Central memory CD8-positive, alpha-beta T cell (primary cell): ENCODE data around the gene TMEM165.

ENCODE experiments used
- ATAC-seq: fragments of 150-1000 bp; cut with Tn5 transposase; replicated peaks from 2 replicates; pipeline ENCODE4 v1.10.0; 2022; ENCODE audit warnings: mild to moderate bottlenecking, moderate FRiP score, moderate number of reproducible peaks; ENCODE audit not compliant: poor library complexity, severe bottlenecking; ENCODE audit errors: extremely low read depth
- DNase-seq, 2 donors: peaks; one replicate each; pipeline ENCODE4 v3.0.0; 2021; ENCODE audit warnings: low spot score in 2 of 2
- H3K27ac Mint-ChIP-seq: one replicate; pipeline ENCODE4 v1.8.0; 2022; ENCODE audit warnings: low read depth, mild to moderate bottlenecking, moderate library complexity, mixed read lengths
- H3K27me3 Mint-ChIP-seq: one replicate; pipeline ENCODE4 v1.8.0; 2022; ENCODE audit warnings: mixed read lengths
- H3K36me3 Mint-ChIP-seq: one replicate; pipeline ENCODE4 v1.8.0; 2022; ENCODE audit warnings: mild to moderate bottlenecking, moderate library complexity, mixed read lengths; ENCODE audit not compliant: insufficient read depth
- H3K4me1 Mint-ChIP-seq: one replicate; pipeline ENCODE4 v1.8.0; 2022; ENCODE audit warnings: mixed read lengths
- H3K4me3 Mint-ChIP-seq: one replicate; pipeline ENCODE4 v1.8.0; 2022; ENCODE audit warnings: mild to moderate bottlenecking, moderate library complexity, mixed read lengths
- H3K9me3 Mint-ChIP-seq: one replicate; pipeline ENCODE4 v1.8.0; 2022; ENCODE audit warnings: mixed read lengths

TMEM165 gene

DNA sequence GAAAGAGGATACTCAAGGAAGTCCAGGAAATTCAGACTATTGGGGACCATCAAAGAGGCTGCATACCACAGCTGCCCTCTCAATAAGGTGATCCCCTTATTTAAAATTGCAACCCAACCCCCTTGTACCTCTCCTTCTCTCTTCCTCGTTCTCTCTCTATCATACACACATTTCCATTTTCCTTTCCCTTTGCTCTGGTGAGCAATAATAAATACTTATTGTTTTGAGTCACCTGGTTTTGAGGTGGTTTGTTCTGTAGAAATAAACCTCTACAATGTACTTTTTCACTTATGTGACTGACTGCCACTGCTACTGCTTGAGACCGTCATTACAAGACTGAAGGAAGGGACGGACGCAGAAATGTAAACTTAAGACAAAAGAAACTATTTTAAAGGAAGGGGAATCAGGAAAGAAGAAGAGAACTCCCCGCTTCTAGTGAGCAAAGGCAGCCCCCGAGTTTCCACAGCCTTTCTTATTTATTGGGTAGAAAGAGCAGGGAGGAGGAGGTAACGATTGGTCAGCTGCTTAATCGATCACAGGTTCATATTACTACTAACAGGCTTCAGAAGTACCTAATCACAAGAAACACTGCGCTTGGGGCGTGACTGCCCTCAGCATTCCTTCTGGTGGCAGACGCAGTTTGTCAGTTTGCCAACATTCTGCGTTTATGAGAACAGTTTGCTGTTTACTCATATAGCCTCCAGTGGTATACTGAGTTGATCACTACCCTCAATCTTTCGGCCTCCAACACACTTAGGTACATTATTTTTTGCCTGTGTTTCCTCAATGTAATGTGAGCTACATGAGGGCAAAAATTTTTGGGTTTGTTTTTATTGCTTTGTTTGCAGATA is 16.9 kb upstream of the TMEM165 start:
- H3K27me3 Mint-ChIP-seq, result no peaks in the 10 kb centered on the region
- no peak overlapping the region for H3K27ac Mint-ChIP-seq
- H3K4me3 Mint-ChIP-seq, result no peak overlapping the region
- DNase-seq (no peak), ATAC-seq (no peak)
- H3K4me1 Mint-ChIP-seq, result no peaks in the 10 kb centered on the region
- no peaks in the 10 kb centered on the region for H3K9me3 Mint-ChIP-seq
- H3K36me3 Mint-ChIP-seq, result peaks cover 6% of the 10 kb centered on the region

DNA sequence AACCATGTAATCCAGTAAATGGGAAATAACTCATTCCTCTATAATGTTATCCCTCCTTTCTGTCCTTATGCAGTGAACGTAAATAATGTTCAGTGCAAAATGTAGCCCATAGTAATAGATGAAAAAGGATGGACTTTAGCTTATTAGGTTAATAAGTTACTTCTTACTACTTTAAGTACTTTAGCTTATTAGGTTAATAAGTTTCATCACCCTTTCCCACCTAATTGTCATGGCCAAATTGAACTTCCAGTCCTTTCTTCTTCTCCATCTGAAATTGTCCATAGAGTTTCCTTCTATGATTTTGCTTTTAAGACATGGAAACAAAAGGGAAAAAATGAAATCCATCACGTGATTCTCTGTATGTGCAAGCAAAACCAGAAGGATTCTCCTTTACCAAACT is 15.2 kb upstream of the TMEM165 start:
- DNase-seq, result no peak
- H3K4me1 Mint-ChIP-seq, result no peaks in the 10 kb centered on the region
- no peaks in the 10 kb centered on the region for H3K9me3 Mint-ChIP-seq
- no peaks in the 10 kb centered on the region for H3K27me3 Mint-ChIP-seq
- no peak overlapping the region for H3K27ac Mint-ChIP-seq
- H3K4me3 Mint-ChIP-seq, result no peak overlapping the region
- H3K36me3 Mint-ChIP-seq, result peaks cover 6% of the 10 kb centered on the region
- no peak for ATAC-seq

DNA sequence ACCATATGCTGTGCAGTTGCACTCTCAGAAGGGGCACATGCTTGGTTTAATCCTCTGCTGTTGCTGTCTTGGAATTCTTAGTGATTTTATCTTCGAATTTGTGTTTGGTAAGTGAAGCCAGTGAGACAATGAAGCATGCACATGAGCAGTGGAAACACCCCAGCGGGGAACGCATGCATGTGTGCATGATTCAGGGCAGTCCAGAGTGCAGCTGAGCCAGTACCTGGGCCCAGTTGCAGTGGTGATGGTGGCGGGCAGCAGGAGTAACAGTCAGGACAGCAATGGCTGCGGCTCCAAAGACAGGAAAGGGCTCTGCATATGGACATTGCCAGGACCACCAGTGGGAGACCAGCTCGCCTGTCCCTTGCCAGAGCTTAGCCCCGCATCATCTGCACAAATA is 14.3 kb upstream of the TMEM165 start:
- H3K9me3 Mint-ChIP-seq, result no peaks in the 10 kb centered on the region
- H3K27ac Mint-ChIP-seq, result no peak overlapping the region
- DNase-seq, result no peak
- no peak for ATAC-seq
- H3K4me3 Mint-ChIP-seq, result no peak overlapping the region
- H3K4me1 Mint-ChIP-seq, result no peaks in the 10 kb centered on the region
- H3K36me3 Mint-ChIP-seq, result peaks cover 6% of the 10 kb centered on the region
- H3K27me3 Mint-ChIP-seq, result no peaks in the 10 kb centered on the region

DNA sequence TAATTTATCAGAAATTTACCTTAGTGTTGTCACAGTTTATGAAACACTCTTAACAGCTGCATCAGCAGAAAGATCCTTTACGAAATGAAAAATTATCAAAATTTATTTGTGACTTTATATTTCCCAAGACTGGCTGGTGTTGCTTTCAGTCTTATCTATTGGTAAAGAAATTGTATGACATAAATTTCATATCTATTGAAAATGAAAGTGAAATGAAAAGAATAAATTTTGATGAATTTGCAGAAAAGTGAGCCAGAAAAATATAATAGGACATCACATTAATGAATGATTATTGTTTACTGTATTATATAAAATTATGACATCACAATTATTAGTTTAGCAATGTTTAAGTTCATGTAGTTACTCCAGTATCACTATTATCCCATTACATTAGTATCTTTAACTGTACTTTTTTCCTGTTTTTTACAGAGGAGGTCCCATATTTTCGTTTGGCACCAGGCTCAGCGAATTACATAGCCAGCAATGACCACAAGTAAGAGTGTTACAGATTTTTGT is 13.2 kb upstream of the TMEM165 start:
- peaks cover 4% of the 10 kb centered on the region for H3K36me3 Mint-ChIP-seq
- no peaks in the 10 kb centered on the region for H3K9me3 Mint-ChIP-seq
- no peaks in the 10 kb centered on the region for H3K27me3 Mint-ChIP-seq
- no peak overlapping the region for H3K27ac Mint-ChIP-seq
- no peak overlapping the region for H3K4me3 Mint-ChIP-seq
- no peaks in the 10 kb centered on the region for H3K4me1 Mint-ChIP-seq
- no peak for DNase-seq
- no peak for ATAC-seq

DNA sequence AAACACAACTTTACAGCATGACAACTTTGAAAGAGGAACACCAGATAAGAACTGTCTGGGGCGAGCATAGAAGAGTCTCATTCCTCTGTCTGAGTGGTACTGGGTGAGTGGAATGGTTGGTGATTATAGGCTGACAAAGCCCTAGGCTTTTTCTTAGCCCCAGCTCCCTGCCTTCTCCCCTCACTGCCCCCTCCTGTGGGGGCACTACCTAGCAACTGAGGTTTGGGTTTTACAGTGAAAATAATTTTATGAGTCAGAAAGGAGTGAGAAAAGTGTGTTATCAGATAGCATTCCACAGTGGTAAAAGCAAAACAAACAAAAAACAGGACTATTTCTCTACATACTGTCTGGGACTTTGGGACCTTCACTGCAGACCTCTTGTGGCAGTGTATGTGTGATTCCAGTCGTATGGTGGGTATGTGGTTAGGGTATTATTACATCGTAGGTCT is 10.5 kb upstream of the TMEM165 start:
- Mint-ChIP-seq H3K27ac (no peak overlapping the region), H3K36me3 (peaks cover 2% of the 10 kb centered on the region), H3K4me1 (no peaks in the 10 kb centered on the region), H3K27me3 (no peaks in the 10 kb centered on the region), H3K4me3 (no peak overlapping the region), H3K9me3 (no peaks in the 10 kb centered on the region)
- no peak for DNase-seq
- no peak for ATAC-seq

DNA sequence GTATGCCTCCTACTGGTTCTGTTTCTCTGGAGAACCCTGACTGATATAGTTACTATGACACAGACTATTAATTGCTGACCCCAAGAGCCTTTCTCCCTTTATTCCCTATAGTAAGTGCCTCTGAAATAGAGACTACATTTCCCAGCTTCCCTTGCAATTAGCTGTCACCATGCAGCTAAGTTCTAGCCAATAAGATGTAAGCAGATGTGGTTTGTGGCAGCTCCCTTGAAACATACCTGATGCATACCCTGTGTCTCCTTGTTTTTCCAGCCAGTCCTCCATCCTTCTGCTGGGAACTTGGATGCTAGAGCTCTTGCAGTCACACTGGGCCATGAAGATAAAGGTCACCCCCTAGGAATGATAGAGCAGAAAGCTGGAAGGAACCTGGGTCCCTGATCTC is 9.7 kb upstream of the TMEM165 start:
- DNase-seq, result no peak

DNA sequence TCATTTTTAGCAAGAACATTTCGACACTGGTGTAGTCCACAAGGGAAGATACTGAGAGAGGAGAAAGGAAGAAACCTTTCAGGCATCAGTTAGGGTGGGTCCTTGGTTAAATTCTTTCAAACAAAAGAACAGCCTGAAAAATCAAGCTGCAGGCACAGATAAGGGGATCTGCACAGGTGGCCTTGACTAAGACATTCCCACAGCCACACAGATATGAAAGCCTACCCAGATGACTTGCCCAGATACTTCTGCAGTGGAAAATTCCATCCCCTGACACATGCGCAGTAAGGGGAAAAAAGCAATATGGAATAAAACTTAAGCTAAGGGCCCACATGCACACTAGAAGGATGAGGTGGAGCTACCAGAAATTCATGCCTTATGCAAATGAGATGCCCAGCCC is 8.9 kb upstream of the TMEM165 start:
- H3K27me3 Mint-ChIP-seq, result no peaks in the 10 kb centered on the region
- no peaks in the 10 kb centered on the region for H3K4me1 Mint-ChIP-seq
- no peak for DNase-seq
- no peaks in the 10 kb centered on the region for H3K9me3 Mint-ChIP-seq
- no peak for ATAC-seq
- H3K4me3 Mint-ChIP-seq, result no peak overlapping the region
- H3K27ac Mint-ChIP-seq, result no peak overlapping the region
- no peaks in the 10 kb centered on the region for H3K36me3 Mint-ChIP-seq

More for the DNA sequence above, 9.7 kb upstream of the TMEM165 start:
- peaks cover 1% of the 10 kb centered on the region for H3K36me3 Mint-ChIP-seq
- no peaks in the 10 kb centered on the region for H3K27me3 Mint-ChIP-seq
- no peaks in the 10 kb centered on the region for H3K9me3 Mint-ChIP-seq
- H3K27ac Mint-ChIP-seq, result no peak overlapping the region
- no peaks in the 10 kb centered on the region for H3K4me1 Mint-ChIP-seq
- no peak overlapping the region for H3K4me3 Mint-ChIP-seq
- no peak for ATAC-seq

DNA sequence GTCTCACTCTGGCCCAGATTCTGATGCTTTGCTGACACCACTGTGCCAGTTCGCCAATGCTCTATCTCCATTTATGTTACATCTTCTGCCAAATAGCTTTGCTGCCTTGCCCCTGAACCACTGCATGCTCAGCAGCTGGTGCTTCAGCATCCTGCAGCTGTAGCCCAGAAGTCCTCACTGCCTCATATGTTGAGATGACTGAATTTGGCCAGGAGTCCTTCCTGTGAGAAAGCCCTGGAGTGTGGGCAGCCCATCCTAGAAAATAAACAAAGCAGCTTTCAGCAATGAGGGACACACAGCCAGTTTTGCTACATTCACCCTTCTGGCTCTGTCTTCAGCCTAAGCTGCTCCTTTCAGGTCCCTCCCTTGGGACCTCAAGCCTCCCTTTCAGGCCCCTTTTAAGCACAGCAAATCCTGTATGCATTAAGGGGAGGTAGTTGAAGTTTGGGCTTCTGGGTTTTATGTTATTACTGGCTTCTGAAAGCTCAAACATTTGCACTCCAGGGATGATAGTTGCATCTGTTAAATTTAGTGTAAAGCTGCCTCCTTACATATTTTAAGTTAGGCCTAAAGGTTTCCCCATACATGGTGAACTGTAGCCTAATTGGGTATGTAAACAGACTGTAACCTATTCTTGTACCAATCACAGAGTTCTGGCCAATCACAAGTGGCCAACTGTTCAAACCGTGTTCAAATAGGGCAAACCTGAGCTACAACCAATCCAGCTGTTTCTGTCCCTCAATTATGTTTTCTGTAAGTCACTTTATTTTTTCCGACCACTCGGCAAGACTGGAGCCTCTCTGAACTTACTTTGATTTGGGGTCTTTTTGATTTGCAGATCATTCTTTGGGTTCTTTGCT is 2.1 kb upstream of the TMEM165 start:
- H3K4me1 Mint-ChIP-seq, result peaks cover 27% of the 10 kb centered on the region
- no peaks in the 10 kb centered on the region for H3K9me3 Mint-ChIP-seq
- no peak for DNase-seq
- no peaks in the 10 kb centered on the region for H3K27me3 Mint-ChIP-seq
- peak overlapping the region; percentile 36 for H3K4me3 Mint-ChIP-seq
- ATAC-seq, result no peak
- H3K36me3 Mint-ChIP-seq, result peaks cover 13% of the 10 kb centered on the region
- H3K27ac Mint-ChIP-seq, result no peak overlapping the region

DNA sequence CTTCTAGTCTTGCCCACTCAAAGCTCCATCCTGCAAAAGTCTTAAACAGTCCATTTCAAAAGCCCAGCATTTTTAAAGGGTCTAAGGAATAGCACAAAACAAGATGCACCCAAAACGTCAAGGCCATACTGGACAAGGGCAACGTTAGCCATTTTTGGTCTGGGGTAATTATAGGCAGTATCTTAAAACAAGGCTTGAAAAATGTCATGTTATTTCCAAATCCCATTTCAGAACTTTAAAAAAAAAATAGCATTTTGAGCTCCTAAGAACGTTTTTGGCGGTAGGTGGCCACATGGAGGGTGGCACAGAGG is 584 bp upstream of the TMEM165 start:
- H3K4me3 Mint-ChIP-seq, result peak overlapping the region; percentile 95
- H3K9me3 Mint-ChIP-seq, result no peaks in the 10 kb centered on the region
- DNase-seq (no peak), ATAC-seq (no peak)
- H3K27ac Mint-ChIP-seq, result peak overlapping the region; percentile 100
- no peaks in the 10 kb centered on the region for H3K27me3 Mint-ChIP-seq
- H3K36me3 Mint-ChIP-seq, result peaks cover 13% of the 10 kb centered on the region
- H3K4me1 Mint-ChIP-seq, result peaks cover 35% of the 10 kb centered on the region

DNA sequence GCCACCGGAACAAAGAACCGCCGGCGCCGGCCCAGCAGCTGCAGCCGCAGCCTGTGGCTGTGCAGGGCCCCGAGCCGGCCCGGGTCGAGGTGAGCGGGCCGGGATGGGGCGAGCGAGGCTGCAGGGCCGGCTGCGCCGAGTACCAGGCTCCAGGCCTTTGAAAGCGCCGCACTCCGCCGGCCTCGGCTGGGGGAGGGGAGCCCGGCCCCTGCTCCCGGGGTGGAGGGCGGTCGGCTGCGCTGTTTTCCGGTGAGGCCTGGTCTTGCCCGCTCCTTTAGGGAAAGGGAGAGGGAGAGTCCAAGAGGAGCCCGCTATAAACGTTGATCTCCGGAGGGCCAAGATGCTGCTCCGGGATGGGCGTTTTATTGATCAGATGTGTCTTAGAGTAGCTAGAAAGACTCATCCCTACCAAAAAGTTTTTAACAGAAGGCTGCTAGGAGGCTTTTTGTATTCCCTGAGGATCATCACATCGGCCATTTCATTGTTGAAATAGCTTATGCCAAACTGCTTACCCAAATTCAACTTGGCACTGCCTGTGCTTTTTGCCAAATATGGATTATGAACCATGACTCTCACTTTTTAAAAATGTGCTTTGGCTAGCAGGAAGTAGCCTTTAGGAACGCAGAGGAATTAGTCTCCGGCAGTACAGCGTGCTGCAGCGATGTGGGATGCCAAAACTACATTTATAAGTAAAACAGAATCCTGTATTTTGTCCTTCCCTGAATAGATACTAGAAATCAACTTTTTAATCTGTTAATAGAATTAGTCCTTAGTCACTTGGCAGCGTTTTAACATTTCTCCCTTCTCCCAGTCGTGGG is 760 bp downstream of the TMEM165 start:
- peak in 1 of 2 donors; percentile 14 for DNase-seq
- Mint-ChIP-seq H3K36me3 (peaks cover 21% of the 10 kb centered on the region), H3K27me3 (no peaks in the 10 kb centered on the region)

DNA sequence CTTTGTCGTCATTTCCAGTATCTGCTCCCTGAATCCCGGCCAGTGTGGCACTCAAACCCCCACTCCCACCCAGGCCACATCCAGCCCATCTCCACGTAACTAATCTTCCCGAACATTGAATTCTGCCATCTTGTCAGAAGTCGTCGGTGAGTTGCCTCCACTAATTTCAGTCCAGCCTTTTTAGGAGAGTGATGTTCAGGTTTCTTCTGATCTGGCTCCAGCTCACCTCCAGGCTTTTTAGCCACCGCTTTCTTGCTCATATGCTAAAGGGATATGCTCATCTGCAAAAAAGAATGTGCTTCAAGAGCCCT is 1.3 kb downstream of the TMEM165 start:
- H3K4me3 Mint-ChIP-seq, result peak overlapping the region; percentile 95
- no peaks in the 10 kb centered on the region for H3K27me3 Mint-ChIP-seq
- no peak for DNase-seq
- ATAC-seq, result no peak
- peak overlapping the region; percentile 92 for H3K27ac Mint-ChIP-seq
- peaks cover 45% of the 10 kb centered on the region for H3K4me1 Mint-ChIP-seq
- no peaks in the 10 kb centered on the region for H3K9me3 Mint-ChIP-seq
- peaks cover 21% of the 10 kb centered on the region for H3K36me3 Mint-ChIP-seq

More for the DNA sequence above, 760 bp downstream of the TMEM165 start:
- Mint-ChIP-seq H3K4me1 (peaks cover 45% of the 10 kb centered on the region), H3K9me3 (no peaks in the 10 kb centered on the region), H3K27ac (peak overlapping the region; percentile 92), H3K4me3 (peak overlapping the region; percentile 95)
- ATAC-seq, result peak; percentile 7

DNA sequence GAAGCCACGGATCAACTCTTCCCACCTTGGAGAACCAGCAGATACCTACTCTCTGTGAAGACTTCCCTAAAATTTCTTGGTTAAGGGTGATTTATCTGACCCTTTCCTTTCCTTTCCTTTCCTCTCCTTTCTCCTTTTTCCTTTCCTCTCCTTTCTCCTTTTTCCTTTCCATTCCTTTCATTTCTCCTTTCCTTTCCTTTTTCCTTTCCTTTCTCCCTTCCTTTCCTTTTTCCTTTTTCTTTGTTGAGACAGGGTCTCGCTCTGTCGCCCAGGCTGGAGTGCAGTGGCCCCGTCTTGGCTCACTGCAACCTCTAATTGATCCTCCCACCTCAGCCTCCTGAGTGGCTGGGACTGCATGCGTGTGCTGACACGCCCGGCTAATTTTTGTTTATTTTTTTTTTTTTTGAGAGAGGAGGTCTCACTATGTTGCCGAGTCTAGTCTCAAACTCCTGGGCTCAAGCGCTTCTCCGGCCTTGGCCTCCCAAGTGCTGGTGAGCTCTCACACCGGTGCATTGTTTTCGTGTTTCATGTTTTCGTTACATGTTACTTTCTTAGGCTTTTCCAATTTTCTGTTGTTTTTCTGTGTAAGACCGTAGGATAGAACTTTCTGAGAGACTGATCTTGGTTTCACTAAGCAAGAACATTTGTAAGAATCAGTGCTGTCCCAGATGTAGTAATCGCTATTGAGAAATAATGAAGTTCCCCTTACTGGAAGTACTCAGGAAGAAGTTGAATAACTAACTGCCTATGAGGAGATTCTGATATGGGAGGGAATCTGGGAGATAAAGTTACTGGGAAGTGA is 2.0 kb downstream of the TMEM165 start:
- Mint-ChIP-seq H3K9me3 (no peaks in the 10 kb centered on the region), H3K4me3 (peak overlapping the region; percentile 95), H3K27me3 (no peaks in the 10 kb centered on the region), H3K4me1 (peaks cover 45% of the 10 kb centered on the region), H3K27ac (peak overlapping the region; percentile 92), H3K36me3 (peaks cover 22% of the 10 kb centered on the region)
- DNase-seq (no peak), ATAC-seq (no peak)
